Measurements from ENCODE around the gene KRT86.

Gene KRT86

GRCh38 chr12:52337054-52337453 lies 62.6 kb downstream of the KRT86 start:
- Histone ChIP-seq H3K79me2 (ENCODE audit: low read length) (no peaks in the 10 kb centered on the region), H3K4me2 (ENCODE audit: low read length) (no peak overlapping the region), H3K27me3 (ENCODE audit: low read depth, low read length) (peaks cover 33% of the 10 kb centered on the region), H4K20me1 (ENCODE audit: insufficient read depth, low read length) (no peaks in the 10 kb centered on the region), H3K4me3 (ENCODE audit: low read length) (no peak overlapping the region; the same call in 1 of the 2 replicates), H3K9ac (ENCODE audit: low read length) (no peak overlapping the region), H3K27ac (ENCODE audit: low read length) (no peak overlapping the region), H3K36me3 (replicated peaks; ENCODE audit: low read depth, low read length) (no peaks in the 10 kb centered on the region), H3K9me3 (ENCODE audit: insufficient read depth, low read length) (no peaks in the 10 kb centered on the region), H2AFZ (ENCODE audit: low read depth, low read length) (no peak overlapping the region), H3K4me1 (ENCODE audit: low read length) (no peaks in the 10 kb centered on the region)
- TF ChIP-seq CTCF (IDR thresholded peaks at IDR 0.05; ENCODE audit: low read depth, low read length): no peak
- TF ChIP-seq EZH2phosphoT487 (IDR thresholded peaks at IDR 0.05; ENCODE audit: low read depth): no peak

- Histone ChIP-seq H3K27me3 (ENCODE audit: low read depth, low read length) (peaks cover 45% of the 10 kb centered on the region), H2AFZ (ENCODE audit: low read depth, low read length) (no peak overlapping the region), H3K27ac (ENCODE audit: low read length) (no peak overlapping the region), H3K9ac (ENCODE audit: low read length) (no peak overlapping the region), H3K4me1 (ENCODE audit: low read length) (no peaks in the 10 kb centered on the region), H4K20me1 (ENCODE audit: insufficient read depth, low read length) (no peaks in the 10 kb centered on the region), H3K4me2 (ENCODE audit: low read length) (no peak overlapping the region), H3K79me2 (ENCODE audit: low read length) (no peaks in the 10 kb centered on the region), H3K9me3 (ENCODE audit: insufficient read depth, low read length) (no peaks in the 10 kb centered on the region), H3K36me3 (replicated peaks; ENCODE audit: low read depth, low read length) (no peaks in the 10 kb centered on the region), H3K4me3 (ENCODE audit: low read length) (no peak overlapping the region)
- TF ChIP-seq CTCF (IDR thresholded peaks at IDR 0.05; ENCODE audit: low read depth, low read length) (no peak), EZH2phosphoT487 (IDR thresholded peaks at IDR 0.05; ENCODE audit: low read depth) (no peak)
These were observed 64.0 kb downstream of the KRT86 start for GRCh38 chr12:52338241-52338960.

GRCh38 chr12:52341066-52341580 lies 66.7 kb downstream of the KRT86 start:
- Histone ChIP-seq H4K20me1 (ENCODE audit: insufficient read depth, low read length) (no peaks in the 10 kb centered on the region), H3K4me1 (ENCODE audit: low read length) (no peaks in the 10 kb centered on the region), H3K4me3 (ENCODE audit: low read length) (no peak overlapping the region), H2AFZ (ENCODE audit: low read depth, low read length) (no peak overlapping the region), H3K9me3 (ENCODE audit: insufficient read depth, low read length) (no peaks in the 10 kb centered on the region), H3K9ac (ENCODE audit: low read length) (no peak overlapping the region), H3K27me3 (ENCODE audit: low read depth, low read length) (peaks cover 40% of the 10 kb centered on the region), H3K27ac (ENCODE audit: low read length) (no peak overlapping the region), H3K36me3 (replicated peaks; ENCODE audit: low read depth, low read length) (no peaks in the 10 kb centered on the region), H3K79me2 (ENCODE audit: low read length) (no peaks in the 10 kb centered on the region), H3K4me2 (ENCODE audit: low read length) (no peak overlapping the region)
- TF ChIP-seq EZH2phosphoT487 (IDR thresholded peaks at IDR 0.05; ENCODE audit: low read depth) (no peak), CTCF (IDR thresholded peaks at IDR 0.05; ENCODE audit: low read depth, low read length) (no peak)

- no peaks in the 10 kb centered on the region for H3K4me1 ChIP-seq (ENCODE audit: low read length)
- no peak overlapping the region for H3K4me3 ChIP-seq (ENCODE audit: low read length)
- no peaks in the 10 kb centered on the region for H3K79me2 ChIP-seq (ENCODE audit: low read length)
- H3K9me3 ChIP-seq (ENCODE audit: insufficient read depth, low read length): no peaks in the 10 kb centered on the region
- H3K27ac ChIP-seq (ENCODE audit: low read length): no peak overlapping the region
- no peaks in the 10 kb centered on the region for H3K36me3 ChIP-seq (replicated peaks; ENCODE audit: low read depth, low read length)
- no peak for TF ChIP-seq EZH2phosphoT487 (IDR thresholded peaks at IDR 0.05; ENCODE audit: low read depth)
- TF ChIP-seq CTCF (IDR thresholded peaks at IDR 0.05; ENCODE audit: low read depth, low read length): no peak
- no peaks in the 10 kb centered on the region for H4K20me1 ChIP-seq (ENCODE audit: insufficient read depth, low read length)
- H3K27me3 ChIP-seq (ENCODE audit: low read depth, low read length): peaks cover 28% of the 10 kb centered on the region; the same call in 1 of the 2 replicates
- no peak overlapping the region for H2AFZ ChIP-seq (ENCODE audit: low read depth, low read length)
- no peak overlapping the region for H3K4me2 ChIP-seq (ENCODE audit: low read length)
- no peak overlapping the region for H3K9ac ChIP-seq (ENCODE audit: low read length)
These were observed 68.5 kb downstream of the KRT86 start for GRCh38 chr12:52342781-52343490.

Data from OCI-LY3 (cell line).